Nephron (organoid): Measurements from ENCODE around the gene TRMT1L.

Source experiments
- H3K27ac Mint-ChIP-seq, 3 experiments: 2 replicates each; pipeline ENCODE4 v1.8.0; 2020; ENCODE audit warnings: mixed read lengths in 3 of 3, mild to moderate bottlenecking in 2 of 3, moderate library complexity in 1 of 3
- H3K27me3 Mint-ChIP-seq: 2 replicates; pipeline ENCODE4 v1.8.0; 2021; ENCODE audit warnings: low read depth, mild to moderate bottlenecking, moderate library complexity, mixed read lengths
- H3K36me3 Mint-ChIP-seq: 2 replicates; pipeline ENCODE4 v1.8.0; 2020; ENCODE audit warnings: low read depth, mixed read lengths
- H3K4me1 Mint-ChIP-seq: 2 replicates; pipeline ENCODE4 v1.8.0; 2020; ENCODE audit warnings: mixed read lengths
- H3K4me3 Mint-ChIP-seq, 3 experiments: 2 replicates each; pipeline ENCODE4 v1.8.0; 2020; ENCODE audit warnings: mild to moderate bottlenecking in 3 of 3, mixed read lengths in 3 of 3, moderate library complexity in 2 of 3
- H3K9me3 Mint-ChIP-seq: 2 replicates; pipeline ENCODE4 v1.8.0; 2020; ENCODE audit warnings: mixed read lengths
- TF ChIP-seq, protein P1 (sequence below), 3 experiments: fragments of 200-600 bp; sonication (generic); IDR thresholded peaks; one replicate each; pipeline ENCODE4 v1.5.0; 2021; ENCODE audit warnings: antibody characterized with exemption in 3 of 3; ENCODE audit not compliant: unreplicated experiment in 3 of 3

Gene TRMT1L

DNA sequence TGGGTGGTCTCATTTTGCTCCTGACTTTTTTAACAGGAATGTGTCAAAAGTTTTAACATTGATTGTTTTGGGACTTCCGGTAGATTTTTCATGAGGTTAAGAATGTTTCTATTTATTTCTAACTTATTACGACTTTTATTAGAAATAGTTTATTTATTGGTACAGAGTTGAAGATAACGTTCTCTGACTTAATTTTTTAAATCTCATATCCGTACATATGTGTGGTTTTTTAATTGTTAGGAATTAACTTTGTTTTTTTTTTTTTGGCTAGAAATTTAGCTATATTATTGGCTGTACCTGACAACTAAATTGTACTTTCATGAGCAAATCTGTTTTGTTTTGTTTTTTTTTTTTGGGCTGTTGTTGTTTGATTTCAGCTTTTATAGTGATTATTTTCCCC, 79.4 kb downstream of the TRMT1L start:
- TF ChIP-seq, protein P1, sequence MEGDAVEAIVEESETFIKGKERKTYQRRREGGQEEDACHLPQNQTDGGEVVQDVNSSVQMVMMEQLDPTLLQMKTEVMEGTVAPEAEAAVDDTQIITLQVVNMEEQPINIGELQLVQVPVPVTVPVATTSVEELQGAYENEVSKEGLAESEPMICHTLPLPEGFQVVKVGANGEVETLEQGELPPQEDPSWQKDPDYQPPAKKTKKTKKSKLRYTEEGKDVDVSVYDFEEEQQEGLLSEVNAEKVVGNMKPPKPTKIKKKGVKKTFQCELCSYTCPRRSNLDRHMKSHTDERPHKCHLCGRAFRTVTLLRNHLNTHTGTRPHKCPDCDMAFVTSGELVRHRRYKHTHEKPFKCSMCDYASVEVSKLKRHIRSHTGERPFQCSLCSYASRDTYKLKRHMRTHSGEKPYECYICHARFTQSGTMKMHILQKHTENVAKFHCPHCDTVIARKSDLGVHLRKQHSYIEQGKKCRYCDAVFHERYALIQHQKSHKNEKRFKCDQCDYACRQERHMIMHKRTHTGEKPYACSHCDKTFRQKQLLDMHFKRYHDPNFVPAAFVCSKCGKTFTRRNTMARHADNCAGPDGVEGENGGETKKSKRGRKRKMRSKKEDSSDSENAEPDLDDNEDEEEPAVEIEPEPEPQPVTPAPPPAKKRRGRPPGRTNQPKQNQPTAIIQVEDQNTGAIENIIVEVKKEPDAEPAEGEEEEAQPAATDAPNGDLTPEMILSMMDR (IDR thresholded peaks at IDR 0.05; ENCODE audit: unreplicated experiment in 3 of 3), result no peak
- peaks cover 53% of the 10 kb centered on the region for H3K36me3 Mint-ChIP-seq
- no peak overlapping the region for H3K4me3 Mint-ChIP-seq
- no peak overlapping the region for H3K27ac Mint-ChIP-seq
- H3K27me3 Mint-ChIP-seq, result no peaks in the 10 kb centered on the region
- H3K4me1 Mint-ChIP-seq, result no peaks in the 10 kb centered on the region
- peaks cover 16% of the 10 kb centered on the region for H3K9me3 Mint-ChIP-seq

DNA sequence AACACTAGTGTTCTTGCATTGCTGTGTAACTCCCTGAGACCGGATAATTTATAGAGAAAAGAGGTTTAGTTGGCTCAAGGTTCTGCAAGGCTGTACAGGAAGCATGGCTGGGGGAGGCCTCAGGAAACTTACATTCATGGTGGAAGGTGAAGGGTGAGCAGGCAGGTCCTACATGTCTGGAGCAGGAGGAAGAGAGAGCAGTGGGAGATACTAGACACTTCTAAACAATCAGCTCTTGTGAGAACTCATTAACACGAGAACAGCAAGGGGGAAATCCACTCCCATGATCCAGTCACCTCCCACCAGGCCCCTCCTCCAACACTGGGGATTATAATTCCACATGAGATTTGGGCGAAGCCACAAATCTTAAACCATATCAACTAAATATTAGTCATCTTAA, 81.3 kb downstream of the TRMT1L start:
- Mint-ChIP-seq H3K27ac (no peak overlapping the region), H3K9me3 (peaks cover 24% of the 10 kb centered on the region), H3K4me1 (no peaks in the 10 kb centered on the region), H3K4me3 (no peak overlapping the region), H3K27me3 (no peaks in the 10 kb centered on the region), H3K36me3 (peaks cover 64% of the 10 kb centered on the region)
- TF ChIP-seq, protein P1 (IDR thresholded peaks at IDR 0.05; ENCODE audit: unreplicated experiment in 3 of 3), result no peak

DNA sequence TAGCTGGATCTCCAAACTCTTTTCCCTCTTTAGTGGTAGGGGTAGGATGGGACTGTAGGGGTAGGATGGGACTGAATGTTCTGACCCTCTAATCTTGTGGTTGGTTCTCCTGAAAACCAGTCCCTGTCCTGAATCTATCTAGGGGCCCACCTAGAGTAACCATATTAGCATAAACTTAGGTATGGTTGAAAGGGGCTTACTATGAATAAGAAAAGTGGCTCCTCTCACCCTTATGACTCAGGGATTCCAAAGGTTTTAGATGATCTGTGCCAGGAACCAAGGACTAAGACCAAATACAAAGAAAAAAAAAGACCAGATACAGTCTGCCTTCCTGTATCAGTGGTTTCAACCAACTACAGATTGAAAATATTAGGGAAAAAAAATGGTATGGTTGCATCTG, 82.4 kb downstream of the TRMT1L start:
- Mint-ChIP-seq H3K4me1 (no peaks in the 10 kb centered on the region), H3K36me3 (peaks cover 57% of the 10 kb centered on the region), H3K27ac (no peak overlapping the region), H3K4me3 (no peak overlapping the region), H3K9me3 (peaks cover 18% of the 10 kb centered on the region), H3K27me3 (no peaks in the 10 kb centered on the region)
- TF ChIP-seq, protein P1 (IDR thresholded peaks at IDR 0.05; ENCODE audit: unreplicated experiment in 3 of 3), result no peak

DNA sequence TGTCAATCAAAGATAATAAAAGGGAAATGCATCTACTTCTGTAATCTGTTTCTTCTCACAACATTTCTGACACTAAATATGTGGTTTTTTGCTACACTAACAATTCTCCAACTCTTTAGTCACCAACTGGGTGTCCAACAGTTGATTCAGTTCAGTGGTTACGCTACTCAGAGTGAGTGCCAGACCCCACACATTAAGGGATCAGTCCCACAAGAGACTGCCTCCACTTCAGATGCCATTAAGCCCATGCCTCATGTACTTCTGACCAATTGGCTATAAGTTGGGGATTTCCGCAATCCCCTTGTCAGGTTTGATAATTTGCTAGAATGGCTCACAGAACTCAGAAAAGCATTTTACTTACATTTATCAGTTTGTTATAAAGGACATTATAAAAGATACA, 83.0 kb downstream of the TRMT1L start:
- TF ChIP-seq, protein P1 (IDR thresholded peaks at IDR 0.05; ENCODE audit: unreplicated experiment in 3 of 3), result no peak
- Mint-ChIP-seq H3K4me3 (no peak overlapping the region), H3K9me3 (peaks cover 18% of the 10 kb centered on the region), H3K27me3 (no peaks in the 10 kb centered on the region), H3K4me1 (no peaks in the 10 kb centered on the region), H3K27ac (no peak overlapping the region), H3K36me3 (peaks cover 54% of the 10 kb centered on the region)

DNA sequence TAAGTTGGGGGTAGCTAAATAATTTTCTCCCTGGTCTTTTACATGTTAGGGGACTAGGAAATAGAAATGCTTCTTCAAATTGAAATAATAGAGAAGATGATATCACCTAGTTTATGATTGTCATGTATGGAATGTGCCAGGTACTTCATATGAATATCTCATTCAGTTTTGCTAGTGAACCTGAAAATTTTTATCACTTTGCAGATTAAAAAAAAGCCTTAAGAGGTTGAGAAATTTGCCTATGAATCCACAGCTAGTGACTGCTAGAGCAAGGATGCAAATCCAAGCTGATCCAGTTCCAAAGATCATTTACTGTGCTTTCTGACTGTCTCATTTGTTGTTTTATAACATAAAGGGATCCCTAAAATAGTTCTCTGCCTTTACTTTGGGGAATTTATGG, 86.7 kb downstream of the TRMT1L start:
- Mint-ChIP-seq H3K27me3 (no peaks in the 10 kb centered on the region), H3K4me1 (no peaks in the 10 kb centered on the region), H3K27ac (no peak overlapping the region), H3K9me3 (peaks cover 20% of the 10 kb centered on the region), H3K4me3 (no peak overlapping the region), H3K36me3 (peaks cover 62% of the 10 kb centered on the region)
- TF ChIP-seq, protein P1 (IDR thresholded peaks at IDR 0.05; ENCODE audit: unreplicated experiment in 3 of 3), result no peak

DNA sequence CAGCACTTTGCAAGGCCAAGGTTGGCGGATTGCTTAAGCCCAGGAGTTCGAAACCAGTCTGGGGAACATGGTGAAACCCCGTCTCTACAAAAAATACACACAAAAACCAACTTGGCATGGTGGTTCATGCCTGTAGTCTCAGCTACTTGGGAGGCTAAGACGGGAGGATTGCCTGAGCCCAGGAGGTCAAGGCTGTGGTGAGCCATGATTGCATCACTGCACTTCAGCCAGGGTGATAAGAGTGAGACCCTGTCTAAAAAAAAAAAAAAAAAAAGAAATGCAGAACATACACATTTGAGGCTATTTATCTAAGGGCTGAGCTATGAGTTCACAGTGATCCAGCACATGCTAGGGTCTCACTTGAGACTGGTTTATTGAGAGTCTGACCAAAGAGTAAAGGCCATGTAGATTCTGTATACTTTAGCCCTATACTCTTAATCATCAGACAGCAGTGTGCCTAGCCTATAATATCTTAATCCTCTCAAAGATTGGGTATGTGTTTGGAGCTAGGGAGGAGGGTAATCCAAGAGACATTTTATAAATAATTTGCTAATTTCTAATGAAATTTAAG, 87.5 kb downstream of the TRMT1L start:
- Mint-ChIP-seq H3K27ac (no peak overlapping the region), H3K4me3 (no peak overlapping the region), H3K9me3 (peaks cover 18% of the 10 kb centered on the region), H3K36me3 (peaks cover 65% of the 10 kb centered on the region), H3K27me3 (no peaks in the 10 kb centered on the region), H3K4me1 (no peaks in the 10 kb centered on the region)
- TF ChIP-seq, protein P1 (IDR thresholded peaks at IDR 0.05; ENCODE audit: unreplicated experiment in 3 of 3), result no peak
